C4-2B (cell line): ENCODE measurements around the gene SEC24D.

Experiments
- H3K27ac ChIP-seq: fragments of 450-650 bp; 2 replicates; pipeline ENCODE4 v1.5.1; 2017
- CTCF ChIP-seq: fragments of 450-650 bp; conservative IDR thresholded peaks from 2 replicates; pipeline ENCODE4 v1.5.1; 2017; ENCODE audit warnings: mild to moderate bottlenecking
- ZFX ChIP-seq: fragments of 450-650 bp; IDR thresholded peaks from 2 replicates; pipeline ENCODE4 v1.6.1; 2017

SEC24D gene

DNA sequence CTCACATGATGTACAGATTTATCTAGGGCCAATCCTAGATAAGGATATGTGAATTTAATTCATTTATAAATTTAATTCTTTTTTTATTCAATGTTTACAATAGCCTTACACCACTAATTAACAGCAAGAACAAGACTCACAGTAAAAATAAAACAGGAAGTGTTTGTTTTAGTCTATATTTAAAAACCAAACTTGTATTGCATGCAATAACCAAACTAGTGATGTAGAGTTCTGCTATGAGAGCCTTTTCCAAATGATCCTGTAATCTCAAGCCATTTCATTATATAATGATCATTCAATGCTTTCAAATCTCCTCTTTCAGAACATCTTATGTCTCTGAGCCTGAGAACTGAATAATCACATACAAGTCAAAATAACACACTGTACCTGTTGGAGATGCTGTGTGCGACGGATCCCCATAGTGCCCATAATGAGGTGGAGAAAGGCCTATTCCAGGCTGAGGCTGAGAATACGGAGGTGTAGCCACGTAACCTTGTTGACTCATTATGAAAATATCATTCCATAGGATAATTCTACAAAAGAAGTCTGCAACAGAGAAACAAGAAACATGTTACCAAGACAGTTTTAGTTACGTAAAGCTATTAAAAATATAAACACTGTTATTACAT lies 2.6 kb downstream of the SEC24D start:
- no peak overlapping the region for H3K27ac ChIP-seq
- TF ChIP-seq CTCF, result no peak
- no peak for TF ChIP-seq ZFX

DNA sequence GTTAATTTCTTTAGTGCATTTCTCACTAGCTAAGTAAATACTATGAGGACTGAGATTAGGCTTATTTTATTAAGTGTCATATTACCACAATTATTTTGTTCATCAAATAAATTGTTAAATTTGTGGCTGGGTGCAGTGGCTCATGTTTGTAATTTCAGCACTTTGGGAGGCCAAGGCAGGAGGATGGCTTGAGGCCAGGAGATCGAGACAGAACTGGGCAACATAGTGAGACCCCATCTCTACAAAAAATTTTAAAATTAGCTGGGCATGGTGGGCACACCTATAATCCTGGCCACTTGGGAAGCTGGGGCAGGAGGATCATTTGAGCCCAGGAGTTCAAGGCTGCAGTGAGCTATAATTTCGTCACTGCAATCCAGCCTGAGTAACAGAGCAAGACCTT lies 6.8 kb downstream of the SEC24D start:
- no peak overlapping the region for H3K27ac ChIP-seq
- no peak for TF ChIP-seq CTCF
- no peak for TF ChIP-seq ZFX

DNA sequence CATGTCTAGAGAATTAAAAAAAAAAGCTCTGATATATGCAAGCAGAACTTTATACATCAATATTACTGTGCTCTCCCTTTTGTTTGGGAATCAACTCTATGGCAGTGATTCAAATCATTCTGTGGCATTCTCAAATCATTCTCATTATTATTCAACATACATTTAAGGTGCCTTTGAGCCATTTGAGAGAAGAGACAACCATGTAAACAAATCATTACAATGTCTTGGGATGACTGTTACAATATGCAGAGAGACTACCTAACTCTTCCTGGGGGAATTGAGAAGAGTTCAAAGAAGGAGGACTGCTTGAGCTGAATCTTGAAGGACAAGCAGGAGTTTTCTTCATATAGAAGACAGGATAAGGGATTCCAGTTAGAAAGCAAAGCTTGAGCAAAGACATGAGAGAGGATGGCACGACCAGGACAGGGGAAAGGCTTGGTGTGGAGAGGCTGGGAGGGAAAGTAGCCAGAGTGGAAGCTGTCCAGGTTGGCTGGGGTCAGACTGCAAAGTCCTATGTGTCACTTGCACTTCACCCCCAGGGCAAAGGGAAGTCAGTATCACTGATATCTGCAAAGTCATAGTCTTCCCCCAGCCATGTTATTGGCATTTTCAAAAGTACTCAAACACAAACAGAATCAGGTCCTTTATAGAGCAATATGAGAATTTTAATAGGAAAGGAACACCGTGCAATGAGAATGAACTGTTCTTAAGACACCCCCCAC lies 9.0 kb downstream of the SEC24D start:
- TF ChIP-seq CTCF, result no peak
- TF ChIP-seq ZFX, result no peak
- H3K27ac ChIP-seq, result no peak overlapping the region

GRCh38 chr4:118825799-118826198 lies 10.1 kb downstream of the SEC24D start:
- no peak overlapping the region for H3K27ac ChIP-seq
- TF ChIP-seq ZFX (no peak), CTCF (no peak)

- TF ChIP-seq CTCF (no peak), ZFX (no peak)
- H3K27ac ChIP-seq, result no peak overlapping the region
Measured at GRCh38 chr4:118824141-118824540, 11.8 kb downstream of the SEC24D start.

DNA sequence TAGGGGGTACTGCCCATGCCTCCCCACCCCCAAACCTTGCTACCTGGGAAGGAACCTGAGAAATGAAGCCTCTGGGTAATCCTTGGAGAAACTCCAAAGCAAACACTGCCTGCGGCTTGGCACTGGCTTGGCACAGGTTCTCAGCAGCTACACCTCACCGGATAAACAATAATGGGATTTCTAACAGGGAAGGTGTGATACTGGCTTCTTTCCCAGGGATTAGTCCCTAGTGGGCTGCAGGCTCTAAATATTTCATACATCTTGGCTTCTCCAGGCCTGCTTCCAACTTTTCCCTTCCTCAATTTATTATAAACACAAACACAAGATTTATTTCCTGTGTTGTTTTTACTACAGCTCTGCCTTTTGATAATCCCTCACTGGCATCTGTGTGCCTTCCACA lies 12.5 kb downstream of the SEC24D start:
- TF ChIP-seq ZFX (no peak), CTCF (no peak)
- H3K27ac ChIP-seq, result no peak overlapping the region

GRCh38 chr4:118821590-118822293 lies 14.2 kb downstream of the SEC24D start:
- TF ChIP-seq ZFX, result no peak
- no peak for TF ChIP-seq CTCF
- no peak overlapping the region for H3K27ac ChIP-seq
